T-helper 1 cell treated with Interleukin-12 subunit alpha and Interleukin-12 subunit beta and Interleukin-4 antibody, amounts not matched to agents 30 μg/mL and 1 μg/mL, for 36 hours (primary cell): ENCODE results near the gene USP13.

ENCODE experiments used
- H3K27ac Mint-ChIP-seq: one replicate; pipeline ENCODE4 v1.8.0; 2021; ENCODE audit warnings: mild to moderate bottlenecking, mixed read lengths
- H3K27me3 Mint-ChIP-seq: one replicate; pipeline ENCODE4 v1.8.0; 2021; ENCODE audit warnings: low read depth, mixed read lengths
- H3K36me3 Mint-ChIP-seq: one replicate; pipeline ENCODE4 v1.8.0; 2021; ENCODE audit warnings: low read depth, mixed read lengths
- H3K4me1 Mint-ChIP-seq: one replicate; pipeline ENCODE4 v1.8.0; 2021; ENCODE audit warnings: low read depth, mixed read lengths
- H3K4me3 Mint-ChIP-seq: one replicate; pipeline ENCODE4 v1.8.0; 2021; ENCODE audit warnings: mild to moderate bottlenecking, moderate library complexity, mixed read lengths
- H3K9me3 Mint-ChIP-seq: one replicate; pipeline ENCODE4 v1.8.0; 2021; ENCODE audit warnings: mixed read lengths

Gene USP13

DNA sequence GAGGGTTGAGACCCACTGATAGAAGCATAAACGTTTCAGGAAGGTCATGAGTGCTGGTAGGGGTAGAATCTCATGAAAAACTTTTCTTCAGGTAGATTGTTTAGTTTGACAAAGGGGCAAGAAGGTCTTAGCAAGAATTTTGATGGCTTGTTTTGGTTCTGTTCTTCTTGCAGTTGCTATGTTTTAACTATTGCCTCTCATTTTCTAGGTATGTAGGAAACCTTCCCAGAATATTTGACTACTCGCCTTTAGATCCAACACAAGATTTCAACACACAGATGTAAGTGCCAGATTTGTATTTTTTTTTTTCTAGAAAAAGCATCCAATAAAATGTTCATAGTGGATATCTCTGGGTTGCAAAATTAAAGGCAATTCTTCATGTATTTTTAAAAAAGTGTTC, 77.1 kb downstream of the USP13 start:
- Mint-ChIP-seq H3K27ac (no peak overlapping the region), H3K9me3 (no peaks in the 10 kb centered on the region), H3K4me1 (no peaks in the 10 kb centered on the region), H3K36me3 (no peaks in the 10 kb centered on the region), H3K27me3 (no peaks in the 10 kb centered on the region), H3K4me3 (no peak overlapping the region)

DNA sequence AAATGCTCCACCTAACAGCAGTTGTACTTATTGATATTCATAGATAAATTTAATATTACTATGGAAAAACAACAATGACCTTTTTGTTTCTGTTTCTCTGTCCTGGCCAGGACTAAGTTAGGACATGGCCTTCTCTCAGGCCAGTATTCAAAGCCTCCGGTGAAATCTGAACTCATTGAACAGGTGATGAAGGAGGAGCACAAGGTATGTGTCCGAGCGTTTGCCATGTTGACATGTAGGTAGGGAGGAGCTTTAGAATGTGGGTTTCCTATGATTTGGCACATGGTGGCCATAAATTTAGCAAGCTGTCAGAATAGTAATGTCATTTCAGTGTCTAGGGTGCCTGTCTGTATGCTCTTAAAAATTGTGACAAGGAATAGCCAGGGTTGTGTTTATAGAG, 77.7 kb downstream of the USP13 start:
- Mint-ChIP-seq H3K4me1 (no peaks in the 10 kb centered on the region), H3K36me3 (no peaks in the 10 kb centered on the region), H3K27ac (no peak overlapping the region), H3K4me3 (no peak overlapping the region), H3K27me3 (no peaks in the 10 kb centered on the region), H3K9me3 (no peaks in the 10 kb centered on the region)

- no peak overlapping the region for H3K27ac Mint-ChIP-seq
- H3K9me3 Mint-ChIP-seq, result no peaks in the 10 kb centered on the region
- no peaks in the 10 kb centered on the region for H3K4me1 Mint-ChIP-seq
- H3K27me3 Mint-ChIP-seq, result no peaks in the 10 kb centered on the region
- no peak overlapping the region for H3K4me3 Mint-ChIP-seq
- no peaks in the 10 kb centered on the region for H3K36me3 Mint-ChIP-seq
Measured at GRCh38 chr3:179731544-179731943, 78.7 kb downstream of the USP13 start.

GRCh38 chr3:179732661-179733348, 80.0 kb downstream of the USP13 start:
- no peaks in the 10 kb centered on the region for H3K9me3 Mint-ChIP-seq
- H3K27ac Mint-ChIP-seq, result no peak overlapping the region
- H3K4me3 Mint-ChIP-seq, result no peak overlapping the region
- H3K36me3 Mint-ChIP-seq, result peaks cover under 1% of the 10 kb centered on the region
- no peaks in the 10 kb centered on the region for H3K4me1 Mint-ChIP-seq
- no peaks in the 10 kb centered on the region for H3K27me3 Mint-ChIP-seq

- Mint-ChIP-seq H3K9me3 (no peaks in the 10 kb centered on the region), H3K27me3 (no peaks in the 10 kb centered on the region), H3K27ac (no peak overlapping the region), H3K4me1 (no peaks in the 10 kb centered on the region), H3K4me3 (no peak overlapping the region), H3K36me3 (peaks cover 2% of the 10 kb centered on the region)
Measured at GRCh38 chr3:179733797-179734196, 81.0 kb downstream of the USP13 start.

GRCh38 chr3:179734497-179735281, 81.8 kb downstream of the USP13 start:
- Mint-ChIP-seq H3K9me3 (no peaks in the 10 kb centered on the region), H3K4me3 (no peak overlapping the region), H3K36me3 (peaks cover 2% of the 10 kb centered on the region), H3K27me3 (no peaks in the 10 kb centered on the region), H3K4me1 (no peaks in the 10 kb centered on the region), H3K27ac (no peak overlapping the region)

DNA sequence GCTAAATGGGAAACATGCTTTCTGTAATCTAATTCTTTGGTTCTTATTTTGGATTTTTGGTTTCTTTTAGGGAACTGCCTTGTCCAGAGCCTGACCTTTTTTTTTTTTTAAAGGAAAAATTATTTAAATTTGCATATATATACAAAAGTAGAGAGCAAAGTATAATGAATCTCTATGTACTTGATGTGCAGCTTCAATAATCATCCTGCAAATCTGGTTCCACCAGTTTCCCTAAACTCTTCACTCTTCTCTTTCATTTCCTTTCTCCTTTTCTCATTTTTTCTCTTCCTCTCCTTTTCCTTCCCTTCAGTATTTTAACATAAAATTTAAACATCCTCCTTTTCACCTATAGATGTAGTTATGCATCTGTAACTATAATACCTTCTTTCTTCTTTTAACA, 82.5 kb downstream of the USP13 start:
- peaks cover 2% of the 10 kb centered on the region for H3K36me3 Mint-ChIP-seq
- H3K4me3 Mint-ChIP-seq, result no peak overlapping the region
- no peak overlapping the region for H3K27ac Mint-ChIP-seq
- no peaks in the 10 kb centered on the region for H3K9me3 Mint-ChIP-seq
- H3K4me1 Mint-ChIP-seq, result peaks cover 2% of the 10 kb centered on the region
- no peaks in the 10 kb centered on the region for H3K27me3 Mint-ChIP-seq

DNA sequence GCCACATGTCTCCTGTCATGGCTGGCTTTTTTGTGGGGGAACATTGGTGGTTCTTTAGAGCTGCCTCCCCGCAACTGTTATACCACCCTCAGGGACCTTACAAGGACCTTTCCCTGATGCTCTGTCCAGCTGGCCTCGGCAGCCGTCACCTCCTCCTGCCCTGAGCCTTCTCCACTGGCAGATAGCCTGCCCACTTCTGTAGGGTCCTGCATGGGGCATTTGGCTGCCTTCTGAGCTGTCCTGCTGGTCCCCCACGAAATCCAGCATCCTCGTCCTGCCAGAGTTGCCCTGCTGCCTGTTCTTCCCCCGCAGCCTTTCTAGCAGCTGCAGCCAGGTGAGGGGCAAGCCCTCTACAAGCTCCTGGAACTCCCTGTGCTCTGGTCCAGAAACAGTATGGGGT, 86.2 kb downstream of the USP13 start:
- no peak overlapping the region for H3K27ac Mint-ChIP-seq
- H3K4me1 Mint-ChIP-seq, result peaks cover 3% of the 10 kb centered on the region
- H3K27me3 Mint-ChIP-seq, result no peaks in the 10 kb centered on the region

DNA sequence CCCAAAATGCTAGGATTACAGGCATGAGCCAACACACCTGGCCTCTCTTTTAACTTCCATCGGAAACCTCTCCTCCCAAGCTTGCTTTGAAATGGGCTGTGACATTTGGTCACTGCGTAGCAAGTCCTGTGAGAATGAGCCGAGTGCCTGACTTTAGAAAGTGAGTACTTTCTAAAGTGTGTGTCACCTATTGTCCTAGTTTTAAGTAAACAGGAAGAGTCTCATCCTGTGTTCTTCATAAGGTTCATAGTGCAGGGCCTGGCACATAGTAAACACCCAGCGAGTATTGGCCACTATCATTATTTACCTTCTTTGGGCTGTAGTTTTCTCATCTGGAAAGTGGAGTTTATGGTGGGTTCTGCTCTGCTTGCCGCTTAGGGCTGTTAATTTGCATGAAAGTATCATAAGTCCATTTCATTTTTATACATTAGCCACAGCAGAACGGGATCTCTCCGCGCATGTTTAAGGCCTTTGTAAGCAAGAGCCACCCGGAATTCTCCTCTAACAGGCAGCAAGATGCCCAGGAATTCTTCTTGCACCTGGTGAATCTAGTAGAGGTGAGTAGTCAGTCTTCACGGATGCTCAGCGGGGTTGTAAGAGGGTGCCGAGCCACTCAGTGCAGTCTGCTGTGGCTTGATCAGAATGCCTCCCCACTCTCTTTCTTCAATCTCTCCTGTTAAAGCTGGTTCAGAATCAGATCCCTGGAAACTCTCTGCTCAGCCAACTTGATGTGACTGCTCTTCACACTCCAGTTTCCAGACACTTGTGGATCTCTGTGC, 87.2 kb downstream of the USP13 start:
- H3K27ac Mint-ChIP-seq, result no peak overlapping the region

More for the DNA sequence above, 86.2 kb downstream of the USP13 start:
- H3K4me3 Mint-ChIP-seq, result no peak overlapping the region
- H3K9me3 Mint-ChIP-seq, result no peaks in the 10 kb centered on the region
- peaks cover 2% of the 10 kb centered on the region for H3K36me3 Mint-ChIP-seq

DNA sequence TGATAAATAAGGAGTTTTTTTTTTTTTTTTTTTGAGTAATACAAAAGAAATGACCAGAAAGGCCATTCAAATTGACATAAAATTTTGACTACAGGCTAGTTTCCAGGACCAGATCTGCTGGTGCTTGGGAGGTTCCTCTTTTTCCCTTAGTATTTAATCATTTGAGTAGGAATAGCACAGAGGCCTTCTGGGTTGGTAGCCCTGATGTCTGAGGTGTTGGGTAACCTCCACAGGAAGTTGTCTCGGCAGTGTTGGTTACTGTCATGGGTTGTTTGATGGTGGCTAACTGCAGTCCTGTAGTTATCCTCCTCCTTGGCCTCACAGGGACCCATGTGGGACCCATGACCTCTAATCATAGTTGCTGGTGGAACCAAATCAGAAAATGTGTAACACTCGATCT, 91.1 kb downstream of the USP13 start:
- no peaks in the 10 kb centered on the region for H3K9me3 Mint-ChIP-seq
- H3K4me1 Mint-ChIP-seq, result peaks cover 3% of the 10 kb centered on the region
- H3K27me3 Mint-ChIP-seq, result no peaks in the 10 kb centered on the region
- H3K36me3 Mint-ChIP-seq, result no peaks in the 10 kb centered on the region
- no peak overlapping the region for H3K4me3 Mint-ChIP-seq
- H3K27ac Mint-ChIP-seq, result no peak overlapping the region

More for the DNA sequence above, 87.2 kb downstream of the USP13 start:
- H3K27me3 Mint-ChIP-seq, result no peaks in the 10 kb centered on the region
- H3K9me3 Mint-ChIP-seq, result no peaks in the 10 kb centered on the region
- no peak overlapping the region for H3K4me3 Mint-ChIP-seq
- H3K4me1 Mint-ChIP-seq, result peaks cover 3% of the 10 kb centered on the region
- H3K36me3 Mint-ChIP-seq, result peaks cover 2% of the 10 kb centered on the region

- Mint-ChIP-seq H3K27me3 (no peaks in the 10 kb centered on the region), H3K27ac (no peak overlapping the region), H3K9me3 (no peaks in the 10 kb centered on the region), H3K36me3 (no peaks in the 10 kb centered on the region), H3K4me1 (peaks cover 3% of the 10 kb centered on the region), H3K4me3 (no peak overlapping the region)
Measured at GRCh38 chr3:179744667-179745066, 91.8 kb downstream of the USP13 start.

GRCh38 chr3:179745079-179745478, 92.2 kb downstream of the USP13 start:
- Mint-ChIP-seq H3K9me3 (no peaks in the 10 kb centered on the region), H3K4me1 (peaks cover 3% of the 10 kb centered on the region), H3K36me3 (no peaks in the 10 kb centered on the region), H3K27me3 (no peaks in the 10 kb centered on the region), H3K4me3 (no peak overlapping the region), H3K27ac (no peak overlapping the region)

- Mint-ChIP-seq H3K36me3 (no peaks in the 10 kb centered on the region), H3K9me3 (no peaks in the 10 kb centered on the region), H3K4me1 (no peaks in the 10 kb centered on the region)
Measured at GRCh38 chr3:179745716-179746115, 92.9 kb downstream of the USP13 start.

GRCh38 chr3:179750720-179751328, 98.0 kb downstream of the USP13 start:
- no peak overlapping the region for H3K27ac Mint-ChIP-seq
- H3K4me3 Mint-ChIP-seq, result no peak overlapping the region
- no peaks in the 10 kb centered on the region for H3K4me1 Mint-ChIP-seq
- no peaks in the 10 kb centered on the region for H3K27me3 Mint-ChIP-seq
- no peaks in the 10 kb centered on the region for H3K36me3 Mint-ChIP-seq
- H3K9me3 Mint-ChIP-seq, result no peaks in the 10 kb centered on the region

More at GRCh38 chr3:179745716-179746115, 92.9 kb downstream of the USP13 start:
- H3K27me3 Mint-ChIP-seq, result no peaks in the 10 kb centered on the region
- H3K4me3 Mint-ChIP-seq, result no peak overlapping the region
- H3K27ac Mint-ChIP-seq, result no peak overlapping the region
